Activated CD8-positive, alpha-beta memory T cell treated with anti-CD3 and anti-CD28 coated beads for 48 hours (primary cell): ENCODE measurements around the gene TPD52L1.
"Not testable (repeated sequence)": the region's sequence is repeated elsewhere in the genome, so short reads cannot be mapped to it uniquely, and the experiment has no call there.

Source experiments
- DNase-seq, 3 experiments: peaks; one replicate each; pipeline ENCODE4 v3.0.0-alpha.2; 2020; ENCODE audit warnings: low read depth in 2 of 3, low spot score in 2 of 3

The TPD52L1 gene

DNA sequence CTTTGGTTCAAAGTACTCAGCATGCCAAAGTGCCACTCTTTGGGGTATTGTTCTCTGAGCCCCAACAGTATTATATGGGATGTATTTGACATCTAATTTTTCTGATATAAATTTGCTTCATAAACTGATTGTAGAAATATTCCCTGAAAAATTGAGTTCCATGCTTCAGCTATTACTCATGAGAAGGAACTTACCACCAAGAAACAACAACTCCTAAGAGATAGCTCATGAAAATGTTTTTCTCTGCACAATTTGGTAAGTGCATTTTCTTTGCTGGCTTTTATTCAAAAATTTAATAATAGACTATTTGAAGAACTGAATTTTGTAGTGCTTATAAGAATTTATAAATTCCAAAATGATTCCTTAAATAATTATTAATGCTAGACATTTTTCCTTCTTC lies 12.8 kb upstream of the TPD52L1 start:
- DNase-seq, result no peak

DNA sequence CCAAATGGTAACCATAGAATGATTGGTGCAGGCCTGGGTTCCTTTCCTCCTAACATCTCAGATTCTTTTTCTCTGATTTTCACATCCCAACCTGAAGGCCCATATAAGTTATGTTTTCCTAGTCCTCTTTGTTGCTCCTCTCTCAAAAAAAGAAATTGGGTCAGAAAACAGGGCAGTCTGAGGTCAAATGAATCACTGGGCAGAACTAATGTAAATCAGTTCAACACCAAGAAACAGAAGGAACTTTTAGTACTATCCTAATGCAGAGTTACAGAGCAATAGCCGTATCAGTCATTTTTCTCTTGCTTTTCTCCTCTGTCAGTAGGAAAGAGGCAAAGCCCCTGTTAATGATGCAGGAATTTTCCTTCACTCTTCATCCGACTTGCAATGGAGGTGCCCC lies 11.0 kb upstream of the TPD52L1 start:
- DNase-seq, result no peak

- DNase-seq, result no peak
These were observed 8.8 kb upstream of the TPD52L1 start for GRCh38 chr6:125144822-125145221.

DNA sequence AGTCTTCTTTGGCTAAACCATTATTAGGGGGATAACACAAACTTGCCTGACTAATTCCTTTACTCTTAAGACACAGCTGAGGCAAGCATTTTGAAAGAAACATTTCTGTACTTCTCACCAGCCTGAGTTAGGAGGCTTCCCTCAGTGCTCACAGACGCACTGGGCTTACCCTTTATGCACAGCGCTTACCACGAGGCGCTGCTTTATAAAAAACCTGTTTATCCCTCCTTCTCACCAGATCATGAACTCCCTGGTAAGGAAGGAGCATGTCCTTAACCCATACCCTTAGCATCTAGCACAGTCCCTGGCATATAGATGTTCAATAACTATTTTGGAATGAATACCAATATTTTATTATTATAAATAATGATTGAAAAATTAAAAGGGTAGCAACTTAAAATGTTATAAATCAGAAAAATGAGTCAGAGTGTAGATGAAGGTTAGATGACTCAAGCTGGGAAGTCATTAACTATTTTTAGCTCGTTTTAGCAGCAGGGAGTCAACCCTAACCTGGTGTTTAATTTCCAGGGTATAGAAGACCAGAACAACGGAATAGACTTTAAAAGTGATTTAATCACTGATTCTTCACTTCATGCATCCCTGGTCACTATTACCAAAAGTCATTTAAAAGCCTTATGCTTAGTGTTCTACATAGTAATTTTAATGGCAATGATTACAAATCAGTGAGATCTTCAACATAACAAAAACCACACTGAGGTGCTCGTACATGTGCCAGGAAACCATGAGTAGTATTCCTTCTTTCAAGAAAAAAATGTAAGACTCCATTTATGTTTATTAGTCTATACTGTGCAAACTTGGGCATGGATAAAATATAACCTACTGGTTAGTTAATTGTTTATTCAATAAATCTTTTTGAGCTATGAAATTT lies 4.1 kb upstream of the TPD52L1 start:
- no peak for DNase-seq

DNA sequence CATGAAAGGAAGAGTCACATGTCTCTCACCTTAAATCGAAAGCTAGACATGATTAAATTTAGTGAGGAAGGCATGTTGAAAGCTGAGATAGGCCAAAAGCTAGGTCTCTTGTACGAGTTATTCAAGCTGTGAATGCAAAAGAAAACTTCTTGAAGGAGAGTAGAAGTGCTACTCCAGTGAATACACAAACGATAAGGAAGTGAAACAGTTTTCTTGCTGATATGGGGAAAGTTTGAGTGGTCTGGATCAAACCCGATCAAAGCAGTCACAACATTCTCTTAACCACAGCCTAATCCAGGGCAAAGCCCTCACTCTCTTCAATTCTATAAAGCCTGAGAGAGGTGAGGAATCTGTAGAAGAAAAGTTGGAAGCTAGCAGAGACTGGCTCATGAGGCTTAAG lies 1.9 kb upstream of the TPD52L1 start:
- DNase-seq, result no peak

DNA sequence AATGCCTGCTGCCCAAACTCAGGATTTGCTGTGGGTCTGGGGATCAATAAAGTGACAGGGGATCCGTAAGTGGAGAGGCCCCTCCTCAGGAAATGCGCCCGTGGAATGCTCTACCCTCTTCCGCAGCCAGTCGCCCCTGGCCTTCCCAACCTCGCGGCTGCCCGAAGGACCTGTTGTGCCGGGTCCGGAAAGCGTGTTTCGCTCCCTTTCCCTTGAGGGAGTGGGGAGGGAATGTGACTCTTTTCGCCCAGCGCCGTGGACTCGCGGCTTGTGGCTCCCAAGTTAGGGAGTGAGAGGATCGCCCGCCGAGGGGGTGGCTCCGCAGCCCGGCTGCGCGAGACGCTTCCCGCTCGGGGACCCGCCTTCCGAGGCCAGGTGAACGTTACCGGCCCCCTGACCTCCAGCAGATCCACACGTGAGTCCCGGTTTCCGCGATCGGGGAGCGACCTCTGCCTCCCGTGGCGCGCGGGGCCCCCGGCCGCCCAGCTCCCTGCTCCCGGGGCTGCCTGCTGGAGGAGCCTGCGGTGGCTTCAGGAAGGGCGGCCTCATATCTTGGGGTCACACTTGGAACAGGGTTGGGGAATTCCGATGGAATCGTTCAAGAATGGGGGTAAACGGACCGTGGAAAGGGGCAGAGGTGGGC lies 666 bp downstream of the TPD52L1 start:
- DNase-seq, result no peak

DNA sequence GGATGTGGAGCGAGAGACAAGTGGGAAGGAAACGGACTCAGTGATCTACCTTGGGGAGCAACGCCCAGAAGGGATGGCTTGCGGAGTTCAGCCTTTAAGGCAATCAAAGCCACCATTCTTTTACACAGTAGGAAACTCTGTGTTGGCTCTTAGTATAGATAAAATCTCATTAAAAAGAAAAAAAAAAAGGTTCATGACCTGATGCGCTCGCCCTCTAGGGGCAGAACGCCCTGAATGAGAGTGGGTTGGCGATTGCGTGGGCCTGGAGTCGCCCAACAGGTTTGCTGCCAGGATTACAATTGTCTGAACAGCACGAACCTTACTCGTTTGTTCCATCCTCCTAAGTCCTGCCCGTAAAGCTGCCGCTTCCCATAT lies 1.2 kb downstream of the TPD52L1 start:
- no peak for DNase-seq

DNA sequence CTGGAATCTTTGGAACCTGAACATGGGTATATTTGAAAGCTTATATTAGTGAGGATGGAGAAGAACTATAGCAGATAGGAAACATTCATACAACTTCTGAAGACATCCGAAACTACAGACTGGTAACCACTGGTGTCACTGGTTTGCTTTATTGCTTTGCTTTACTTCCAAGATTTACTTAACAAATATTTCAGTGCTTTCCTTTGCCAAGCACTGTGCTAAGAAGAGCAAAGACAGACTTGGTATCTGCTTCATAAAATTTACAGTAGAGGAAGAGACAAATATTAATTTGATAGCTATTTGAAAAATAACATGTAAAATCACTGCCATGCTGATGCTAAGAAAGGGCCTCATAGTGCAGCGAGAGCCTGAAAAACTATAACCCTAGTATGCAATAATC lies 1.8 kb downstream of the TPD52L1 start:
- DNase-seq, result no peak

GRCh38 chr6:125156496-125156895 lies 2.9 kb downstream of the TPD52L1 start:
- DNase-seq, result no peak

DNA sequence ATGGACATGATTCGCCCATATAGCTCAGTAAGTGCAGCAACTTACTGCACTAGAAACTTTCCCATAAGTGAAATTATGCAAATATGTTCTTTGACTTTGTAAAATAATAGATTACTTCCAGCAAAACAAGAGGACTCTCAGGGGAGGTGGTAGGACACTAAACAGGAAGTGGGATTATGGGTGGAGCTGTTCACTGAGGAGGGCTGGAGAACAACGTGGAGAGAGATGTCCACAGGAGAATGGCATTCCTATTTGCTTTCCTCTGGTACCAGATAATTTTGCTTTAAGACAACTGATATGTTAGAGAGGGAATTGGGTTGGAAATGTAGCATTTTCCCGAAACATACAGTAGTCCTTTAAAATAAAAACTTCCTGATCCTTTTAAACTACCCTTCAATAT lies 3.7 kb downstream of the TPD52L1 start:
- no peak for DNase-seq

GRCh38 chr6:125157725-125158124 lies 4.2 kb downstream of the TPD52L1 start:
- no peak for DNase-seq

DNA sequence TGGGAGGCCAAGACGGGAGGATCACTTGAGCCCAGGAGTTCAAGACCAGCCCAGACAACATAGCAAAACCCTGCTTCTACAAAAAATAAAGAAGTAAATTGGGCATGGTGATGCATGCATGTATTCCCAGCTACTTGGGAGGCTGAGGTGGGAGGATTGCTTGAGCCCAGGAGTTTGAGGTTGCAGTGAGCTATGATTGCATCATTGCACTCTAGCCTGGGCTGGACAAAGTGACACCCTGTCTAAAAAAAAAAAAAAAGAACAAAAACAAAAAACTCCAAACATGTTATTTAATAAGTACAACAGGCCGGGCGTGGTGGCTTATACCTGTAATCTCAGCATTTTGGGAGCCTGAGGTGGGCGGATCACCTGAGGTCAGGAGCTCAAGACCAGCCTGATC lies 9.8 kb downstream of the TPD52L1 start:
- DNase-seq, result not testable (repeated sequence)

DNA sequence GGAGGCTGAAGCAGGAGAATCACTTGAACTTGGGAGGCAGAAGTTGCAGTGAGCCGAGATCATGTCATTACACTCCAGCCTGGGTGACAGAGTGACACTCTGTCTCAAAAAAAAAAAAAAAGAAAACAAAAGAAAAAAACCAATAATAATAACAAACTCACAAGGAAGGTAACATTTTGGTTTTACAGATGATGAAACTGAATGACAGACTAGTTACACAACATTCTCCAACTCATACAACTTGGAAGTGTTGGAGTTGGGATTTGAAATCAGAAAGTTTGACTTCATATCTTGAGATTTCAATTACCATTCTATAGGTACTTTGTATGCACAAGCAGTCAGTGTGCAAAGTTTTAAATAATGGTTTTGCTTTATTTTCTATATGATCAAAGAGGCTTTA lies 10.2 kb downstream of the TPD52L1 start:
- DNase-seq, result no peak

DNA sequence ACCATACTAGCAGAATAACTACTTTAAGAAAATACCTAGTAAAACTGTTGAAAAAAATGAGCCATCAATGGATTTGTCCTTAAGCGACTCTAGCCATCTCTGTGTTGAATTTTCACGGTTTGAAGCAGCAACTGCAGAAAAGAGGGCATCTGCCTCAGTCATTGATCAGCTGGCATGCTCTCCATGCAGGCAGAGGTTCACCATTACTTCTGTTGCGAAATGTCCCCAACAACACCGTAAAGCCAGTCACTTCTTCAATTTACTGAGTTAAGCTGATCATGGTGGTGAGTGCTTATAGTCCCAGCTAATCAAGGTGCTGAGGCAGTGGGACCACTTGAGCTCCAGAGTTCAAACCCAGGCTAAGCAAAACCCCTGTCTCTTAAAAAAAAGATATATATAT lies 11.1 kb downstream of the TPD52L1 start:
- DNase-seq, result no peak

DNA sequence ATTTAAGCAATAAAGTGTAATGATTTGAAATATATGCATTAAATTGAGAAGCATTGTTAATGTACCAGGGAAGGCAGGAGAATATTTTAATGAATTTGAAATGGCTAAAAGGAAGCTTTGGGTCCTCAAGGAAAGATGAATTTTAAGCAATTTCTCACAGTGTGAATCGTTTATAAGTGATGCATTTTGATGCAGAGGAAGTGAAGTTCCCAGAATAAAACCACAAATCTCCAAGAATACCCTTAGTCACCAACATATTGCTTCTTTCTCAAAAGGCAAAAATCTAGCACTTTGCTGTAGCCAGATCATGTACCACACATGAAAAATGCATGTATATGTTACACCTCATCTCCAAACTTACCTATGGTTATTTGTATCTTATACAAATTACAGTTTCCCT lies 11.7 kb downstream of the TPD52L1 start:
- DNase-seq, result no peak

DNA sequence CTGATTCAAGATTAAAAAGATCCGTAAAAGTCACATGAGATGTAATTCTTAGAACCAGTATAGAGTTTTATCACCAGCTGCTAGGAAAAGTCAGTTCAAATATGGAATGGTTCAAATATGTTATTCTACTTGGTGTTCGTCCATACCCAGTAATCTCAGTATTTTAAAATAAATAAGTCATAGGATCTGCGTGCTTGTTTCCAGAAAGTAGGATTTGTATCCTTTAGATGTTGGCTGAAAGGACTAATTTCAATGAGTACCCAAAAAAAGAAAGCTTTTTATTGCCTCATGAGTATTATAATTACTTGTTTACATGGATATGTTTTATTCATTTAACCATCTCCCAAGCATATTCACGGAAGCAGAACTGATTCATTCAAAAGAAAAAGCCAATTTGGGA lies 12.2 kb downstream of the TPD52L1 start:
- DNase-seq, result no peak

DNA sequence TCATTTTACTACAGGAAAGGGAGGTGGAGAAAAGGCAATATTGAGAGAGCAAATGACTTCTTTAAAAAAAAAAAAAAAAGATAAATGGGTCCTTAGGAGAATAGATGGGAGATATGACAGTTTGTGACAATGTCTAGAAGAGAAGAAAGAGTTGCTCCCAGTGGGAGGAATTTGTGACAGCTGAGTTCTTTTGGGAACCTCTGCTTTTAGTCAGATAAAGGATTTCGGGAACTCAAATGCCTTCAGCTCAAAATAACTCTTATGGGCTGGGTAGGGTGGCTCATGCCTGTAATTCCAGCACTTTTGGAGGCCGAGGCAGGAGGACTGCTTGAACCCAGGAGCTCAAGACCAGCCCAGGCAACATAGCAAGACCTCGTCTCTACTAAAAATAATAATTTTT lies 13.1 kb downstream of the TPD52L1 start:
- no peak for DNase-seq

- no peak for DNase-seq
These were observed 14.0 kb downstream of the TPD52L1 start for GRCh38 chr6:125167579-125167978.

DNA sequence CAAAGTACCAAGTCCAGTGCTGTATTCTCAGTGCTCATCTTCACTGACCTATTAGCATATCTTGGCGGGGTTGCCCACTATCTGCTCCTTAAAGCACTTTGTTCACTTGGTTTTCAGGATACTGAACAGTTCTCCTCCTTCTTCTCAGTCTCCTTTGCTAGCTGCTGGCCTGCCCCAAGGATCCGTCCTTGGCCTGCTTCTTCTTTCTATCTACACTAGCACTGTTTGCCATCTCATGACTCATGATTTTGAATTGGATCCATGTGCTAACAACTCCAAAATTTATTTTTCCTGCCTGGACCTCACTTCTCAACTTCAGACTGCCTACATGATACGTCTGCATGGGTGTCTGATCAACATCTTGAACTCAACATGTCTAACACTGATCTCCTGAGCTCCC lies 15.5 kb downstream of the TPD52L1 start:
- DNase-seq, result no peak

DNA sequence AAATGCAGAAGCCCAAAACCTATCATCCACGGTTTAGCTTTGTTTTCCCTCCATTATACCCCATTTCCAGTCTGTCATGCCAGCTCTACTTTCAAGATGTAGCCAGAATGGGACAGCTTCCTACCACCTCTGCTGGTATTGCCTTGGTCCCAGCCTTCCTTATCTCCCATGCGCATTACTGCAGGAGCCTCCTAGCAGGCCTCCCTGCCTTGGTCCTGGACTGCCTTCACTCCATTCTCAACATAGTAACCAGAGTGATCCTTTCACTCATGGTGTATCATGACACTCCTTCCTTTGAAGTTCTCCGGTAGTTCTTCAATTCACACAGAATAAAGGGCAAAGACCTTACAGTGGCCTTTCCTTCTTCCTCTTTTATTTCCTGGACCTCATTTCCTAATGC lies 15.9 kb downstream of the TPD52L1 start:
- no peak for DNase-seq

GRCh38 chr6:125170376-125170775 lies 16.8 kb downstream of the TPD52L1 start:
- no peak for DNase-seq

DNA sequence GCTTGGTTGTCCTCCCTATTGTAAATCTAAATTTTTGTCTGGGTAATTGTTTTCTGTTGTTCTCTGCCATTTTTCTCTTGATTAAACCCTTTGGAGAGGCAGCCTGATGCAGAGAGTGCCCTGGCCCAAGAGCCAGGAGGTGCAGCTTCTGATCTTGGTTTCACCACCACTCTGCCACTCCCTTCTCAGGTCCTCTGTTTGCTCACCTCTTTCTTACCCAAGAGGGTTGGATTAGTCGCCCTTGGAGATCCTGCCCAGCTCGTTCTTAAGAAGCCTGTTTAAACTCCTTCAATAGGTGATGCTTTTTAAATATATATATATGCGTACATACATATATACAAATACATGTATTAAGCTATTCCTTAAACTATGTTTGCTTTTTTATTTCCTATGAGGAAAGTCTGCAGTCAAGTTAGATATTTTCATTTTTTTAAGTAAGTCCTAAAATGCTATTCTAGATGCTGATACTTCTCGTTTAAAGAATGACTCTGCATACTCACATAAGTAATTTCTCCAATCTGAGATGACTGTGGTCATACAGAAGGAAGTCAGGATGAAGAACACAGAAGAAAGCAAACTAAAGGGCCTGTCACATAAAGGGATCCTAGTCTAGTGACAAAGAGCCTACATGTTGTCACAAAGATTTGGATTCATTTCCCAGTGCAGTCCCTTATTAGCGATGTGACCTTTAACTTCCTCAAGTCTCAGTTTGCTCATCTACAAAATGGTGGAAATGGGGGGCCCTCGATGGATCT lies 19.9 kb downstream of the TPD52L1 start:
- no peak for DNase-seq
